ENCODE data around the gene NAV3.

GRCh38 chr12:78186670-78187069 lies 356.0 kb downstream of the NAV3 start:
- no peak for TF ChIP-seq CTCF (IDR thresholded peaks at IDR 0.05)
- no peak for TF ChIP-seq EP300 (IDR thresholded peaks at IDR 0.05)

All from gastroesophageal sphincter (tissue), 3 donors.